HepG2 (cell line): ENCODE data around the gene TENT5A. TPM values are rescaled to one million over a fixed set of nuclear protein-coding genes. Genes with fewer than 3 reads are reported as not detected.

ENCODE experiments used
- ARID4A ChIP-seq: sonication (generic); formaldehyde crosslinking; IDR thresholded peaks from 2 replicates; pipeline ENCODE4 v1.5.0; 2020; ENCODE audit warnings: mild to moderate bottlenecking, missing genetic modification reagents, borderline replicate concordance
- ARNTL ChIP-seq: sonication (generic); formaldehyde crosslinking; IDR thresholded peaks from 2 replicates; pipeline ENCODE4 v1.4.0; 2020; ENCODE audit warnings: mild to moderate bottlenecking, missing genetic modification reagents
- CHCHD3 ChIP-seq: sonication (generic); formaldehyde crosslinking; IDR thresholded peaks from 2 replicates; pipeline ENCODE4 v1.8.0; 2022; ENCODE audit warnings: mild to moderate bottlenecking, missing genetic modification reagents, moderate library complexity
- JARID2 ChIP-seq: sonication (generic); formaldehyde crosslinking; IDR thresholded peaks from 2 replicates; pipeline ENCODE4 v1.8.1; 2023; ENCODE audit warnings: missing genetic modification reagents, inconsistent platforms; ENCODE audit not compliant: insufficient replicate concordance
- MED13 ChIP-seq: sonication (generic); formaldehyde crosslinking; IDR thresholded peaks from 2 replicates; pipeline ENCODE4 v1.5.0; 2020; ENCODE audit warnings: missing genetic modification reagents
- MIXL1 ChIP-seq: IDR thresholded peaks from 2 replicates; pipeline ENCODE4 v1.6.1; 2016
- PAX8 ChIP-seq: sonication (generic); formaldehyde crosslinking; IDR thresholded peaks from 2 replicates; pipeline ENCODE4 v1.8.0; 2022; ENCODE audit warnings: mild to moderate bottlenecking, missing genetic modification reagents, borderline replicate concordance
- RERE ChIP-seq: IDR thresholded peaks from 2 replicates; pipeline ENCODE4 v1.6.1; 2016; ENCODE audit warnings: low read depth, missing genetic modification reagents, missing compliant biosample characterization
- RFX3 ChIP-seq: IDR thresholded peaks from 2 replicates; pipeline ENCODE4 v1.6.1; 2016; ENCODE audit warnings: missing biosample characterization, missing genetic modification reagents
- STAG1 ChIP-seq: sonication (generic); formaldehyde crosslinking; IDR thresholded peaks from 2 replicates; pipeline ENCODE4 v1.4.0; 2020; ENCODE audit warnings: missing genetic modification reagents
- TEAD3 ChIP-seq: optimal IDR thresholded peaks from 2 replicates; pipeline ENCODE3; 2016; ENCODE audit warnings: borderline replicate concordance
- U2AF2 ChIP-seq: fragments of 200-400 bp; formaldehyde crosslinking; IDR thresholded peaks from 2 replicates; pipeline ENCODE4 v1.6.1; 2017; ENCODE audit warnings: low read depth, mild to moderate bottlenecking, low read length
- YEATS4 ChIP-seq: sonication (generic); formaldehyde crosslinking; IDR thresholded peaks from 2 replicates; pipeline ENCODE4 v1.4.0; 2020; ENCODE audit warnings: missing genetic modification reagents, borderline replicate concordance
- ZNF441 ChIP-seq: sonication (generic); formaldehyde crosslinking; IDR thresholded peaks from 2 replicates; pipeline ENCODE4 v1.7.0; 2021; ENCODE audit warnings: missing genetic modification reagents, borderline replicate concordance
- ZNF576 ChIP-seq: sonication (generic); formaldehyde crosslinking; IDR thresholded peaks from 2 replicates; pipeline ENCODE4 v1.4.0; 2020; ENCODE audit warnings: mild to moderate bottlenecking, missing genetic modification reagents
- ZNF678 ChIP-seq: sonication (generic); formaldehyde crosslinking; IDR thresholded peaks from 2 replicates; pipeline ENCODE4 v1.4.0; 2020; ENCODE audit warnings: mild to moderate bottlenecking, missing genetic modification reagents
- ZNF704 ChIP-seq: sonication (generic); formaldehyde crosslinking; IDR thresholded peaks from 2 replicates; pipeline ENCODE4 v1.8.1; 2023; ENCODE audit warnings: mild to moderate bottlenecking, inconsistent platforms, moderate library complexity, missing genetic modification reagents, borderline replicate concordance
- ZNF747 ChIP-seq: sonication (generic); formaldehyde crosslinking; IDR thresholded peaks from 2 replicates; pipeline ENCODE4 v1.8.1; 2023; ENCODE audit warnings: missing genetic modification reagents, mild to moderate bottlenecking, borderline replicate concordance
- ZNF839 ChIP-seq: sonication (generic); formaldehyde crosslinking; IDR thresholded peaks from 2 replicates; pipeline ENCODE4 v1.4.0; 2020; ENCODE audit warnings: missing genetic modification reagents, mild to moderate bottlenecking, borderline replicate concordance
- polyA plus RNA-seq, 8 experiments: library from polyadenylated mRNA; depleted of rRNA in 3 of 8; stranded (reverse) in 7 of 8; unstranded in 1 of 8; fragments of >200 nt; fragmentation: Illumina TruSeq in 4 of 8; extraction: Trizol in 4 of 8; gene quantifications; 2 replicates each; pipeline versions ENCODE4 v1.2.1 to v1.2.3, GENCODE V29; 2011 to 2016; ENCODE audit warnings: low read depth in 4 of 8, missing spikeins in 1 of 8, mixed read lengths in 1 of 8; ENCODE audit not compliant: insufficient read depth in 1 of 8
- total RNA-seq, 5 experiments: library from RNA; depleted of rRNA; stranded (reverse); fragments of >200 nt; fragmentation: Illumina TruSeq; extraction: Trizol; gene quantifications; 2 replicates each; pipeline ENCODE4 v1.2.3, GENCODE V29; 2016; ENCODE audit warnings: low read depth in 1 of 5

TENT5A gene
- total and polyA plus RNA-seq, 2 of the 13 experiments (the other 11 are each of a cell fraction or from before 2014, with no cell fraction given): 8.0 to 13.8 TPM

GRCh38 chr6:81752084-81752920 lies at the start of gene TENT5A (continued):
- TF ChIP-seq ARID4A (CRISPR knock-in tag): peak; percentile 61
- TF ChIP-seq ZNF704 (CRISPR knock-in tag): no peak
- no peak for TF ChIP-seq JARID2
- TF ChIP-seq YEATS4 (CRISPR knock-in tag): peak; percentile 27; the same call in 1 of the 2 replicates
- no peak for TF ChIP-seq MIXL1 (CRISPR knock-in tag)
- TF ChIP-seq U2AF2: no peak
- TF ChIP-seq ZNF678 (CRISPR knock-in tag): no peak
- no peak for TF ChIP-seq RFX3
- TF ChIP-seq TEAD3 (CRISPR knock-in tag): no peak
- no peak for TF ChIP-seq ZNF839 (CRISPR knock-in tag)
- no peak for TF ChIP-seq ZNF747 (CRISPR knock-in tag)
- no peak for TF ChIP-seq MED13 (CRISPR knock-in tag)
- TF ChIP-seq PAX8 (CRISPR knock-in tag): no peak
- TF ChIP-seq CHCHD3 (CRISPR knock-in tag): no peak
- no peak for TF ChIP-seq STAG1 (CRISPR knock-in tag)
- TF ChIP-seq ZNF441 (CRISPR knock-in tag): no peak
- no peak for TF ChIP-seq ZNF576
- no peak for TF ChIP-seq RERE (CRISPR knock-in tag)
- no peak for TF ChIP-seq ARNTL
